Epithelial cell of proximal tubule (primary cell): Measurements from ENCODE around the gene NKAIN2. TPM values are rescaled to one million over a fixed set of nuclear protein-coding genes. Genes with fewer than 3 reads are reported as not detected.

Source experiments
- DNase-seq: peaks from one replicate; pipeline ENCODE4 v3.0.0-alpha.2; 2011; ENCODE audit warnings: low read depth
- H3K4me3 ChIP-seq: 2 replicates; pipeline ENCODE4 v1.5.1; 2011; ENCODE audit warnings: low read depth, mild to moderate bottlenecking, low read length
- CTCF ChIP-seq: conservative IDR thresholded peaks from 2 replicates; pipeline ENCODE4 v1.5.1; 2012; ENCODE audit warnings: low read depth, mild to moderate bottlenecking, low read length
- total RNA-seq: library from RNA; depleted of rRNA; stranded (reverse); fragments of >200 nt; gene quantifications from 2 replicates; pipeline ENCODE4 v1.2.3, GENCODE V29; 2015

Gene NKAIN2
- total RNA-seq, 1 donor from 2014 or later, result under 0.01 TPM

- H3K4me3 ChIP-seq, result no peak overlapping the region
- no peak for TF ChIP-seq CTCF
- no peak for DNase-seq
Observed at GRCh38 chr6:124123617-124124209, 320.0 kb downstream of the NKAIN2 start.

- H3K4me3 ChIP-seq, result no peak overlapping the region
- TF ChIP-seq CTCF, result no peak
- DNase-seq, result no peak
Observed at GRCh38 chr6:124131259-124131658, 327.6 kb downstream of the NKAIN2 start.

GRCh38 chr6:124131779-124132178 is 328.1 kb downstream of the NKAIN2 start:
- no peak for DNase-seq
- no peak for TF ChIP-seq CTCF
- no peak overlapping the region for H3K4me3 ChIP-seq

GRCh38 chr6:124132256-124132655 is 328.6 kb downstream of the NKAIN2 start:
- no peak for TF ChIP-seq CTCF
- no peak for DNase-seq
- H3K4me3 ChIP-seq, result no peak overlapping the region

- no peak overlapping the region for H3K4me3 ChIP-seq
- no peak for TF ChIP-seq CTCF
- DNase-seq, result no peak
Observed at GRCh38 chr6:124142852-124143251, 339.2 kb downstream of the NKAIN2 start.

- H3K4me3 ChIP-seq, result no peak overlapping the region
- no peak for TF ChIP-seq CTCF
- no peak for DNase-seq
Observed at GRCh38 chr6:124143435-124143834, 339.8 kb downstream of the NKAIN2 start.

GRCh38 chr6:124147621-124148020 is 344.0 kb downstream of the NKAIN2 start:
- H3K4me3 ChIP-seq, result no peak overlapping the region
- no peak for TF ChIP-seq CTCF
- no peak for DNase-seq
